Measurements from ENCODE around the gene NOSIP. TPM values are rescaled to one million over a fixed set of nuclear protein-coding genes. Genes with fewer than 3 reads are reported as not detected.

Gene NOSIP
- total and polyA plus RNA-seq, 9 donors, result 31.0 to 70.1 (median 58.7) TPM

- intact Hi-C loops (cut with DNase I), result loop anchor here in 2 of 4 donors (10.0 kb wide), 2 partner anchors 85 to 1865 kb away; partner anchors contain the start of gene ADM5 (in 1 of the 2)
- no peaks in the 10 kb centered on the region for H3K36me3 ChIP-seq
- WGBS, 3 donors, result 89 to 95% (median 92%) methylated on average over 24 to 26 of the region's 26 CpGs
Observed at GRCh38 chr19:49599378-49600295, 19.3 kb upstream of the NOSIP start.

GRCh38 chr19:49597703-49597974, 17.3 kb upstream of the NOSIP start:
- intact Hi-C loops (cut with DNase I), result loop anchor here in 2 of 4 donors (10.0 kb wide), 2 partner anchors 87 to 1863 kb away; partner anchors contain the start of gene ADM5 (in 1 of the 2)
- 89 to 92% (median 91%) methylated on average over 28 to 29 of the region's 29 CpGs for WGBS, 3 donors
- TF ChIP-seq CTCF (IDR thresholded peaks at IDR 0.05), result no peak
- no peak for TF ChIP-seq POLR2A (IDR thresholded peaks at IDR 0.05)
- TF ChIP-seq EP300 (IDR thresholded peaks at IDR 0.05), result no peak
- H3K4me1 ChIP-seq (ENCODE audit: insufficient read depth), result peaks cover 3% of the 10 kb centered on the region
- H3K9me3 ChIP-seq, result no peaks in the 10 kb centered on the region
- H3K27me3 ChIP-seq, result no peaks in the 10 kb centered on the region
- H3K36me3 ChIP-seq, result no peaks in the 10 kb centered on the region
- no peak overlapping the region for H3K4me3 ChIP-seq
- no peak overlapping the region for H3K27ac ChIP-seq
- DNase-seq, result no peak

More at GRCh38 chr19:49599378-49600295, 19.3 kb upstream of the NOSIP start:
- no peak overlapping the region for H3K4me3 ChIP-seq
- no peaks in the 10 kb centered on the region for H3K9me3 ChIP-seq
- H3K27ac ChIP-seq, result no peak overlapping the region
- no peaks in the 10 kb centered on the region for H3K4me1 ChIP-seq (ENCODE audit: insufficient read depth)
- DNase-seq, result no peak
- no peaks in the 10 kb centered on the region for H3K27me3 ChIP-seq
- TF ChIP-seq POLR2A (IDR thresholded peaks at IDR 0.05), result no peak

GRCh38 chr19:49596954-49597702, 16.8 kb upstream of the NOSIP start:
- H3K4me1 ChIP-seq (ENCODE audit: insufficient read depth), result peaks cover 3% of the 10 kb centered on the region
- no peaks in the 10 kb centered on the region for H3K9me3 ChIP-seq
- TF ChIP-seq EP300 (IDR thresholded peaks at IDR 0.05), result no peak
- no peak for TF ChIP-seq CTCF (IDR thresholded peaks at IDR 0.05)
- TF ChIP-seq POLR2A (IDR thresholded peaks at IDR 0.05), result no peak
- no peak overlapping the region for H3K4me3 ChIP-seq
- intact Hi-C loops (cut with DNase I), result loop anchor here in 2 of 4 donors (10.0 kb wide), 2 partner anchors 88 to 1862 kb away; partner anchors contain the start of gene ADM5 (in 1 of the 2)
- H3K36me3 ChIP-seq, result no peaks in the 10 kb centered on the region
- H3K27me3 ChIP-seq, result no peaks in the 10 kb centered on the region
- H3K27ac ChIP-seq, result no peak overlapping the region
- WGBS, 3 donors, result 90 to 95% (median 94%) methylated on average over 63 to 65 of the region's 65 CpGs
- peak in 1 of 5 donors; percentile 46 for DNase-seq

GRCh38 chr19:49596407-49596806, 16.1 kb upstream of the NOSIP start:
- no peak overlapping the region for H3K4me3 ChIP-seq
- H3K27ac ChIP-seq, result no peak overlapping the region
- WGBS, 3 donors, result 84 to 90% (median 88%) methylated on average over 9 to 15 of the region's 15 CpGs
- peak in 1 of 5 donors; percentile 43 for DNase-seq
- H3K27me3 ChIP-seq, result no peaks in the 10 kb centered on the region
- peaks cover 3% of the 10 kb centered on the region for H3K4me1 ChIP-seq (ENCODE audit: insufficient read depth)
- H3K36me3 ChIP-seq, result no peaks in the 10 kb centered on the region
- intact Hi-C loops (cut with DNase I), result loop anchor here in 2 of 4 donors (10.0 kb wide), 2 partner anchors 88 to 1862 kb away; partner anchors contain the start of gene ADM5 (in 1 of the 2)
- TF ChIP-seq POLR2A (IDR thresholded peaks at IDR 0.05), result no peak
- no peak for TF ChIP-seq EP300 (IDR thresholded peaks at IDR 0.05)
- no peak for TF ChIP-seq CTCF (IDR thresholded peaks at IDR 0.05)
- H3K9me3 ChIP-seq, result no peaks in the 10 kb centered on the region
